HepG2 (cell line): Measurements from ENCODE around the gene USP36.

Experiments
- MAZ ChIP-seq, 2 experiments: sonication (generic) in 1 of 2; formaldehyde crosslinking in 1 of 2; IDR thresholded peaks; 2 replicates each; pipeline versions ENCODE4 v1.5.0 to v1.6.1; 2012 to 2020; ENCODE audit warnings: low read depth in 2 of 2, mild to moderate bottlenecking in 2 of 2, borderline replicate concordance in 1 of 2, improper control_type of control experiment in 1 of 2, low read length in 1 of 2, missing genetic modification reagents in 1 of 2, moderate library complexity in 1 of 2
- PRDM15 ChIP-seq: sonication (generic); formaldehyde crosslinking; IDR thresholded peaks from 2 replicates; pipeline ENCODE4 v1.4.0; 2020; ENCODE audit warnings: missing genetic modification reagents
- ZBTB49 ChIP-seq: sonication (generic); formaldehyde crosslinking; IDR thresholded peaks from 2 replicates; pipeline ENCODE4 v1.4.0; 2020; ENCODE audit warnings: missing genetic modification reagents, borderline replicate concordance
- ZBTB8A ChIP-seq: sonication (generic); formaldehyde crosslinking; IDR thresholded peaks from 2 replicates; pipeline ENCODE4 v1.4.0; 2020; ENCODE audit warnings: mild to moderate bottlenecking, low read depth, missing genetic modification reagents, borderline replicate concordance
- TF ChIP-seq, protein P1 (sequence below): sonication (generic); formaldehyde crosslinking; IDR thresholded peaks from 2 replicates; pipeline ENCODE4 v1.5.0; 2020; ENCODE audit warnings: missing genetic modification reagents

DNA sequence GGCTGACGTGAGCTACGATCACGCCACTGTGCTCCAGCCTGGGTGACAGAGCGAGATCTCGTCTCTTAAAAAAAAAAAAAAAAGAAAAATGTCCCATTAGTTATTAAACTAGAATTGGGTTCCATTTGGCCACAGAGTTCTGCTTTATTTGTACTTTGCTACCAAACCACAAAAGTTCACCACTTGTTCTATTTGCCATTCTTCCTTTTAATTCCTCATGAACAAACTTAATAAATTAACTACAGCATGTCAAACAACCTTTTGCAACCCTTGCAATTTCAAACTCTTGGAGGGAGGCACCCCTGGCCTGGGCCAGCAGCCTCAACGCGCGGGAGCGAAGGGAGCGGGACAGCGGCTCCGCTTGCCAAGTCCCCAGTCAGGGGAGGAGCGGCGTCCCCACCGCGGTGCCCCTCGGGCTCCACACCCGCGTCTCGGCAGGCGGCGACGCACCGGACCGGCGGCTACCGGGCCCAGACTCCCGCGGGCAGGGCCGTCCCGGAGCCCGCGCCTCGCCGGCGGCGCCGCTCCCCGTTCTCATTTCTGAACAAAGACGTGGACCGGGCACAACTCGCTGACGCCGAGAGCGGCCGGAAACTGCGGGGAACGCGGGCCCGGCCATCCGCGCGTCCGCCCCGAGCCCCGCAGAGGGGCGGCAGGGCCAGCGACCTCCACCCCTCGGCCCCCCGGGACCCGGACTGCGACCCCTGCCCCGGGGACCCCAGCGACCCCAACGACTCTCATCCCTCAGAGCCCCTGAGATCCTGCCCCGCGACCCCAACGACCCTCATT lies 59.3 kb downstream of the USP36 start:
- TF ChIP-seq, protein P1, sequence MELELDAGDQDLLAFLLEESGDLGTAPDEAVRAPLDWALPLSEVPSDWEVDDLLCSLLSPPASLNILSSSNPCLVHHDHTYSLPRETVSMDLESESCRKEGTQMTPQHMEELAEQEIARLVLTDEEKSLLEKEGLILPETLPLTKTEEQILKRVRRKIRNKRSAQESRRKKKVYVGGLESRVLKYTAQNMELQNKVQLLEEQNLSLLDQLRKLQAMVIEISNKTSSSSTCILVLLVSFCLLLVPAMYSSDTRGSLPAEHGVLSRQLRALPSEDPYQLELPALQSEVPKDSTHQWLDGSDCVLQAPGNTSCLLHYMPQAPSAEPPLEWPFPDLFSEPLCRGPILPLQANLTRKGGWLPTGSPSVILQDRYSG (CRISPR knock-in tag), result peak; percentile 74; the same call in 1 of the 2 replicates
- TF ChIP-seq ZBTB49 (CRISPR knock-in tag) (no peak), MAZ (IDR thresholded peaks at IDR 0.05; ENCODE audit: borderline replicate concordance, low read depth, low read length) (no peak), MAZ (CRISPR knock-in tag; IDR thresholded peaks at IDR 0.05; ENCODE audit: low read depth) (peak; percentile 45; the same call in 1 of the 2 replicates), PRDM15 (no peak; the same call in 1 of the 2 replicates), ZBTB8A (no peak)
